ENCODE data around the gene POLE.

Gene POLE

DNA sequence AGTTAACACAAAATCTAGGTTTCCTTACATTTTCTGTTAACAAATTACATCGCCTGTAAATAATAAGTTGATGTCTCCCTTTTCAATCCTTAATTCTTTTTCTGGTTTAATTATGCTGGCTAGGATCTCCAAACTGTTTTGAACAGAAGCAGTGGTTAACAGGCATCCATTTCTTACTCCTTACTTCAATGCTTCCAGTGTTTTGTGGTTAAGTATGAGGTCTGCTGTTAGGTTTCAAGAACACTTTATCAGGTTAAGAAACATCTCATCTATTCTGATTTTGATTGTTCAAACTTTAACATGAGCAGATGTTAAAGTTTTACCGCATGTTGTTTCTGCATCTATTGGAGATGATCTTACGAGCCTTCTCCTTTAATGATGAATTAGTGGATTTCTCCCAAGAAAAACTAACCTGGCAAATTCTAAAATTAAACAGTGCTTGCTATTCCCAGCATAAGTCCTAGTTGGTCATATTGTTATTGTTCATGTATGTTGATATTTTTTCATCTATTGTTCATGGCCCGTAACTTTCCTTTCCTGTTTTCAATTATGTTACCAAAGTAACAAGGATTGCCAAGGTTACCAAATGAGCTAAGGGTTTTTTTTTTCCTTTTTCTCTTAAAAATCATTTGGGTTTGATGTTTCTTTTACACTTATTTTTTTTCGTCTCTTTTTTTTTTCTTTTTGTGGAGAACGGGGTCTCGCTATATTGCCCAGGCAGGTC, 33.4 kb downstream of the POLE start:
- DNase-seq, result no peak

DNA sequence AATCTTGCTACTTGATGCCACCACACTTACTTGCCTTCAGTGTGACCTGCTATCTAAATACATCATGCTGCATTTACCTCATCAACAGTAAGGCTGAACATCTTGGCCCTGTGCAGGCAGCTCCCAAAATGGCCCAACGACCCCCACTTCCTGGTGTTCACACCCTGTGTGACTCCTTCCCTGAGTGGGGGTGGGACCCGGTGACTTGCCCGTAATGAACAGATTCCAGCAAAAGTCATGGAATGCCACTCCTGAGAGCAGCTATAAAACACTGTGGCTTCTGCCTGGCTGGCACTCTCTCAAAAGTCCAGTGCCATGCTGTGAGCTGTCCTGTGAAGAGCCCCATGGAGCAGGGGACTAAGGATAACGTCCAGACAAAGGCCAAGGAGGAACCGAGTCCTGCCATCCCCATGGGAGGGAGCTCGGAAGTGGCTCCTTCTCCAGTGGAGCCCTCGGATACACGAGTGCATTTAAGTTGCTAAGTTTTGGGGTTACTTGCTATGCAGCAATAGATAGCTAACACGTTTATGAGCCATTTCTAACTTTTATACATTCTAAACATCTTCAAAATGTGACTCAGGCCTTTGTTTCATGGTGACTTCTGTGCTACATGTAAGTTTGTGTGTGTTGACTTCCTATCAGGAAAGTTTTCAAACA, 35.6 kb downstream of the POLE start:
- DNase-seq, result no peak

DNA sequence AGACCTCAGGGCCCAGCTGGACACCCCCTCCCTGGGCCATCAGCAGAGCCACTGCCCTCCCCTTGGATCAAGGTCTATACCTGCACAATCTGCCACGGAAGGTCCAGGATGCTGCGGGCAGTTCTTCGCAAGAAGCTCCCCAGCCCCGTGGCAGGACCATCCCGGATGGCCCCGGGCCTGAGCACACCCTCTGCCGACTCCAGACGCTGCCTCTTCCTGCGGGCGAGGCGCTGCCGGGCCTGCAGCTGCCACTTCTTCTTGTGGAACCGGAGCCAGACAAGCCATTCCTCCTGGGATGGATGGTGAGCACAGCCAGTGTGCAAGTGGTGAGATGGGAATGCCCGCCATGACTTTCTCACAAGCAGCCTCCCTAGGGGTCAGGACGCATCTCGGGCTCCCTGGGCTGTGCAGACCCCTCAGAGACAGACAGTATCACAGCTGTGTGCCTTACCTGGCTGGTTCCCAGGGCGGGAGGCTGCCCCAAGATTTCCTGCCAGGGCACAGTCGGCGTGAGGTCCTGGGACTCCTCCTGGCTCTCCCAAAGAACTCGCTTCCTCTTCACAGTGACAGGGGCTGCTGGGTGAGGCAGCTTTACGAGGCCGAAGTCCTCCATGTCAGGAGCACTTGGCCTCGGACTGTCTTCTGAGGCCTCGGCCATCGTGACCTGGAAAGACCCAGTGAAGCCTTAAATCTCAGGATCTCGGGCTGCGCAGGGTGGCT, 37.8 kb downstream of the POLE start:
- no peak for DNase-seq

DNA sequence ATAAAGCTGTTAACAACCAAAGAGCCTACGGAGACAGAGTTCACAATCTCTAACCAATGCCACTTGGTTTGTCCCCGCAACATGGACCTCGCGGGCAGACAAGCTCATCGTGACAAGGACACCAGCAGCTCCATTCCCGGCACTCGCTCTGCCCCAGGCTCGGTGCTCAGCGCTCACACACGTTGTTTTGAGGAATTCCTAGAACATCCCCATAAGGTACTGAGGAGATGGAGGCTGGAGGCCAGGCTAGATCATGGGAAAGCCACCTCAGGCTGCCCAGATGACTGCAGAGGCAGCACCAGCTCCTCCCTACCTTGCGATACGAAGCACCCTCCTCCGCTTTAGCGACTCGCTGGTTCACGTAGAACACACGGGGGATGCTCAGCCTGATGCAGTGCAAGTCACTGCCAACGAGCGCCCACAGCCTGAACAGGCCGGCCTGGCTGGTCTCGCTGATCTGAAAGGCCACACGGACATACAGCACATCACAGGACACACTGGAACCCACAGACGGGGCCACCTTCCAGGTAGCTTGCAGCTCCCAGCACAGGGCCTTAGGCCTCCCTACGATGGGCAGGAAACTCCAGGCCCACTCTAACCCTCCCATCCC, 38.4 kb downstream of the POLE start:
- DNase-seq, result no peak

DNA sequence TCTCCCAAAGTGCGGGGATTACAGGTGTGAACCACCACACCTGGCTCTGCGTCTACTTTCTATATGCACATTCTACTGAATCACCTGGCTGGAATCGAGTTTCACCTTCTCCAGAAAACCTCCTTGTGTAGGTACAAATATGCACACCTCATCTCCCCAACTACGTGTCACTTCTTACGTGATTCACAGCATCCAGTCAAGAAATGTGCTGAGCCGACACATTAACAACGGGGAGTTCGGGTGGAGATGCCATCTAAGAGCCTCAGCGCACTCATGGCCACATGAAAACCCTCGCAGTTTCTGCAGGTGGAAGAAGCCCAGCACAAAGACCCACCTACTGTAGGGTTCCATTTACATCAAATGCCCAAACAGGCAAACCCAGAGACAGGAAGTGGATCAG, 39.3 kb downstream of the POLE start:
- no peak for DNase-seq

DNA sequence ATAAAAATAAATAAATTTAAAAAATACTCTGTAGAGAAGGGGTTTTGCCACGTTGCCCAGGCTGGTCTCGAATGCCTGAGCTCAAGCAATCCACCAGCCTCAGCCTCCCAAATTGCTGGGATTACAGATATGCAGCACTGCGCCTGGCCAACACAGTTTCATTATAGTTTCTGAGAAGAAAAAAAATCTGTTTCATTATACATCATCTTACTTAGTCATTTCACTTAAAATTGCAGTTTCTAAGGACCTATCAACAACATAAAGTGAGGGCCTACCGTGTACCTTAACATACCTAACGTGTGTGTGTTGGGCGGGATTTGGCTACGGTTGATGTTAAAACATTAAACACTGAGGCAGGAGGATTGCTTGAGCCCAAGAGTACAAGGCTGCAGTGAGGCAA, 40.3 kb downstream of the POLE start:
- DNase-seq, result no peak

DNA sequence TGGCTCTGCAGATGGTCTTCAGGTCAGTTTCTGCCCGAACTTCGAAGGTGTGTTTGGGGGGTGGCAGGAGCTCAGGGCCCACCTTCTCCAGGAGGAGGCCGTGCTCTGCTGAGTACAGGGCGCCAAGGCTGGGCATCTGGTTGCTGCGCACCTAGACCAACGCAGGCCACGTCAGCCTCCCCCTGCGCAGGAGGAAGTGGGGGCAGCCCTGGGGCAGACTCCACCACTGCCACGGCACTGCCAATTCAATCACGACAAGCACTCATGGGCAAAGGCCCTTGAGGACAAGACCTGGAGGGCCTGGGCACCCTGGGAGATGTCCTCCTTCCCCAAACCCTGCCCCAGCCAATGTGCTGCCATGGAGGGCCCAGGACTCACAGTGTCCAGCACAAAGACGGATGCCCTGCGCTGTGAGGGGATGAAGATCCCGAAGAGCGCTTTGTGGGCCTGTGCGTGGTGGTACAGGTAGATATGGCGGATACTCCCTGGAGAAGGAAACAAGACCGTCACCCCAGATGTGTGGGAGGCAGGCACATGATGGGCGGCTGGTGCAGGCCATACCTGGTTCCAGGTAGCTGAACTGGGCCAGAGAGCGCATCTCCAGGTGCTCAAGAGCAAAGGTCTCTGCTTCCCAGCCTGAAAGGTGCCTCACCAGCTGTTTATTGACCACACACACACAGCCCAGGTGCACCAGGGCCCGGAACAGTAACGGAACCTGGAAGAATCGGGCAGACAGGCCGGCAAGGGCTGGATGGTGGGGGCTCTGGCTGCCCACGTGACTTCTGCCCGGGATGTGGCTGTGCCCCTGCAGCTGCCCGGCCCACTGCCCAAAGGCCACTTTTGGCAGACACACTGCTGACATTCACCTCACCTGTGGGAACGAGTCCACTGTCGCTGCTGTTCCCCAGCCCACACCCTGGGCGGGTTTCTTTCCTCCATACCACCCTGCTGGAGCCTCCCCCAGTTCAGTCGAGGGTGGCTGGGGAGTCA, 44.0 kb downstream of the POLE start:
- no peak for DNase-seq

DNA sequence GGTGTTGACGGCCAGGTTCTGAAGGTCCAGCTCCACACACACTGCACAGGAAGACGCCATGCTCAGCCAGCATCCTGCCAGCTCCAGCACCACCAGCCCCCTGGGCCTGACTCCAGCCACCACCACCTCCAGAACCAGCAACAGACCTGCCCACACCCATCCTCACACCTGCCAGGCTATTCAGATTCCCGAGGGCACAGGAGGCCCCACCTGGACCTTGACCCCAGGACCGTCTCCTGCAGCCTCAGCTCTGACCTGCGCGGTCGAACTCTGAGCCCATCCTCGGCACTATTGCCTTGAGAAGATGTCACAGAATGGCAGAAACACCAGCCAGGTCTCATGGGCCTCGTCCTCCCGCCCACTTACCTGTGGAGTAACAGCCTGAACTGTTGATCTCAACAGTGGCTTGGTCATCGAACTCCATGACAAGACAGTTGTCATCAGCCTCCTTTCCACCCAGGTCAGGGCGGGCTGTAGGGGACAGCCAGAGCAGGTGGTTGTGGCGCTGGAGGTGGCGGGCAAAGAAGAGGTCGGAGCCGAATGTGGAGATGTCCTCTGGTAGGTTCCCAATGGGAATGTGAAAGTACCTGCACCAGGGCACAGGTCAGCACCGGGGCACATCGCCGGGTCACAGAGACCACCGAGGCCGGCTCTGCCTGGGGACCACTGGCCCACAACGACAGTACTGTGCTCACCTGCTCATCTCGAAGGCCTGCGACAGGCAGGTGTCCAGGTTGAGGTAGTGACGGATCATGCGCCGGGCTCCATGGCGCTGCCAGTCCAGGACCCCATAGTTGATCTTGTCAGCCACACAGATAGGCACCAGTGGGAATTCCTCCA, 45.1 kb downstream of the POLE start:
- DNase-seq, result no peak

DNA sequence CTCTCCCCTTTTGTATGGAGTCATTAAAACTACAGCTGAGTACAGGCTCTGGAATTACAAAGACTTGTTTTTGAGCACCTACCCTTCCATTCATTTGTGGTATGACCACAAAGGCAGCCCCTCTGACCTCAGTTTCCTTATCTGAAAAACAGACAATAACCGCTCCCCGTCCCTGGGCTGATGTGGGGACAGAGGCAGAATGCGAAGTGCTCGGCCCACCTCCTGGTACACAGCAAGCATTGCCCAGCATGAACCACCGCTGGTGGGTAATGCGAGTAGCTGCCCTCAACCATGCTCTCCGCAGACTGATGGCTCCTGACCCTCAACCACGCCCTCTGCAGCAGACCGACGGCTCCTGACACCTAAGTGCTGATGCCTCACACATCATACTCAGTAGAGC, 46.2 kb downstream of the POLE start:
- DNase-seq, result no peak

DNA sequence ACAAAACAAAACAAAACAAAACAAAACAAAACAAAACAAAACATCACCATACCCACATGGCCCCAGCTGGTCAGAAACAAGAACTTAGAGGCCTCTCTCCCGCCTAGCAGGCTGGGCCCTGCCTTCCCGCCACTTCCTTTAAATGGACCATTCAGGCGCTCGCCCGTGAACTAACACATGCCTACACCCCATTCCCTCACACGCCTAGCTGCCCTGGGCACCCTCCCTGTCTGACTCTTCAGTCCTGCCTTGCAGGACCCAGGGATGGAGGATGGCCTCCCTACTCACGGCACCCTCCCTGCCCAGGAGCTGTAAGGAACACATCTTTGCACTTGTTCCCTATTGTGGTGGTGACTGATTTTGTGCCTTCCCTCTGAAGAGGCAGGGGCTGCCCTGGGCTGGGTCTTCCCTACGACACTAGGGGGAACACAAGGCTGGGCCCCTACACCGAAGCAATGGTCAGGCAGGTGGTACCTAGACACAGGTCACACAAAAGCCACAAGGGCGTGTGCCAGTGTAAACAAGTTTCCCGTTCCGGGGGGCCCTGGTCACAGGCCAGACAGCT, 47.1 kb downstream of the POLE start:
- no peak for DNase-seq

DNA sequence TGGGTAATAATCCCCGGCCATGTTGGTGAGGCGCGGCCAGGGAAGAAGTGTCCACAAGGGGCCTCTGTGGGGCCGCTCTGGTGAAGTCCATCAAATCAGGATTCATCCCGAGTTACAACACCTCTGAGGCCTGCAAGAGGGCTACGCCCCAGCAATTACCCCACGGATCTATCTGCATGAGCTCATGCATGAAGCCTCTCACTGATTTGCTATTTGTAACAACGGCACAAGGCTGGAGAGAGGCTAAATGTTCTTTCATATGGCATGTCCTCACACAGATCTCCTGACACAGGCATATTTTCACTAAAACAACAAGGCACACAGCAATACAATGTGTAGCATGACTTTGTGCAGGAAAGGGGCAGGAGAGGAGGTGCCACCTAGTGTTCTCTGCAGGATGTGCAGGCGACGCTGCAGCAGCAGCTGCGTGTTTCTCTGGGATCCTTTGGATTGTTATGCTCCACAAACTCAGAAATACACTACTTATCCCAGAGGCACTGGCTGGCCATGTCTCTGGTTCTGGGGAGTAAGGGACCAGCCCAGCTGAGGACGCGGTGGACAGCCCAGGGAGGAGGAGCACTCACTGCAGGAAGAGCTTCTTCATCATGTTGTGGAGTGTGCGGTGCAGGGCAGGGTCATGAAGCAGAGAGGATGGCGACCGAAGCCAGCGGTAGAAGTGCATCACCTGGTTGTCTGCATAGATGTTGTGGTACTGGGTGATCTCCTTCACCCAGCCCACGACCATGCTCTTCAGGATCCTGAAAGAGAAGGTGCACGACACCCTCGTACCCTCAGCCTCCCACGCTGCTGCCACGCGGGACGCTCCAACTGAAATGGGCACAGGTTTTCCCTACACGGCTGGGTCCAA, 48.4 kb downstream of the POLE start:
- peak in 6 of 51 donors; percentile 4 to 28 (median 6) for DNase-seq

DNA sequence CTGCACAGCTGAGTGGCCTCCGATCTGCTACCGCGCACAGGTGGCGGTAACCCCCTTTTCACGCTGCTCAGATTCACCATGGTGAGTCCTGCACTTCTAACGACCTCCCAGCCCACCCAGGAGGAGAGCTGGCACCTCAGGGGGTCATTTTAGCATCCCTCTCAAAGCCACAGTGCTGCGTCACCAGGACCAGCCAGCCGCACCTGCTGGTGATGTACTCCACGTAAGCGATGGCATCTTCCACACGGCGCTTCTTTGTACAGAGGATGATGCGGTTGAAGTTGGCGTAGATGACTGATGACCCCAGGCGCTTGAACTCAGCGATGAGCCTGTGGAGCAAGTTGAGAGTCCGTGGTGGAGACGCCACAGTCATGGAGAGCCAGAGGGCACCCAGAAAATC, 49.3 kb downstream of the POLE start:
- no peak for DNase-seq

DNA sequence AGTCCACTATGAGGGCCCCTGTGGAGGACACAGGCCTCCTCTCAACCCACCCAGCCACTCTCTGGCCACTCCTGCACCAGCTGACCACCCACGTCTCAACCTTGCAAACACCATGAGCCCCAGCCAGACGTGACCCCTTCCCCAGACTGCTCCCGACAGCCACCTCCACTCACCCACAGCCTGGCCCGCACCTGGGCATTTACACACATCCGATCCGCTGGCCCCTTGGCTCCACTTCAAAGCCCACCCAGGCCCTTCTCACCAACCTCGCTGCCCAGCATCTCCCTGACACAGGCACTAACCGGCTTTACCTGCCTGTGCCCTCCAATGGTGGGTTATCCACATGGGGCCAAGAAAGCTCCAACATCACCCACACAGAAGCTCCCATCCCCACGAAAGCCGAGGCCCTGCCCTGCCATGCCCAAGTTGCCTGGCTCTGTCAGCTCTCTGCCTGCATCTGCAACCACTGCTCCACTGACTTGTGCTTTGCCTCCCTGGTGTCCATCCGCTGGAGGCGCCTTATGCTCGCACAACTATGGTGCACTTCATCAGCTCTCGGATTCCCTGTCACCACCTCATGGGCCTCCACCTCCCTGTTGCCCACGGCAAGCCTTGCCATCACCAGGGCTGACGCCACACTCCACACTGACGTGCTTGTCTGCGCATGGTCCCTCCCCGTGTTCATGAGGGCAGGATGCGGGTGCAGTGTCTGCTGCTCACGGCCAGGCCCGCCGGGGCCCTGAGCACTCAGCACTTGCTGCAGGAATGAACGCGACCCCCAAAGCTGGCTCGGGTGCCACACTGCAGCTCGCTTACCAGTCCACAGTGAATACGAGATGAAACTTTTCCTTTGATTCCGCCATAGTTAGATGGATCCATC, 51.8 kb downstream of the POLE start:
- no peak for DNase-seq

DNA sequence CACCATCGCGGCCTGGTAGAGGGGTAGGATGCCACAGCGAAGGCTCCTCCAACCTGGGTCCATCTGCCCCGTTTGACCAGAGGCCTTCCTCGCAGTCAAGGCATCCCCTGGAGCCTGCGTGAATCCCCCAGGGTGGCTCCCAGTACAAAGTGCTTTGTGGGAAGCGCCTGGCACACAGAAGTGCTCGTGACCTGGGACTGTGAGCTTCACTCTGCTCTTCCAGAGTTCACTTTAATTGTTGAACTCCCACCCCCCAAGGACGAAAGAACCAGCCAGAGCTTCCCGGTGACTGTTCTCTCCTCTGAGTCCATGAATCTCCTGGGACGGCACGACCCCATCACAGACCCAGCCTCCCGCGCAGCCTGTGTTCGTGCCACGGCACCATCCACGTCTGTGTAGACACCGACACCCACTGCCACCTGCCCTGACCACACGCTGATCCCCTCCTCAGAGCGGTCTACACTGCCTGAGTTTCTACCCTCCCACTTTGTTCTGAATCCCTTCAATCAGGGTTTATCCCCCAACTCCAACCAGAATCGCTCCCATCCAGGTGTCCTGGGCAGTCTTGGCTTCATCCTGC, 52.6 kb downstream of the POLE start:
- no peak for DNase-seq

DNA sequence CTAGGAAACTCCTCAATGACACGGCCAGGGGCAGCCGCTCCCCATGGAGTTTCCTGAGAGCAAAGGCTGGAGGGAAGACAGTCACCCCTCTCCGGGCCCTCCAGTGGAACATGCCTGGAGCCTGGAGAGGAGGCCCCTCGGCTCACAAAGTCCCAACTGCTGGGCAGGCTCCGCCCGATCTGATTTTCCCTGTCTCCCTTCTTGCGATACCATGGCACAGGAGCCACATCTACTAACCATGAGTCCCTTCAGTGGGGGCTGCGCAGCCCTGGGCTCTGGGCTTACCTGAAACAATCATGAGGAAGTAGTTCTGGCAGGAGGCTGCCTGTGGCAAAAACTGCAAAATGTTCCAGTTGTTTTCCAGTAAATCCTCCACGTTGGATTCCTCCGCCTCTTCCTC, 53.2 kb downstream of the POLE start:
- DNase-seq, result no peak

DNA sequence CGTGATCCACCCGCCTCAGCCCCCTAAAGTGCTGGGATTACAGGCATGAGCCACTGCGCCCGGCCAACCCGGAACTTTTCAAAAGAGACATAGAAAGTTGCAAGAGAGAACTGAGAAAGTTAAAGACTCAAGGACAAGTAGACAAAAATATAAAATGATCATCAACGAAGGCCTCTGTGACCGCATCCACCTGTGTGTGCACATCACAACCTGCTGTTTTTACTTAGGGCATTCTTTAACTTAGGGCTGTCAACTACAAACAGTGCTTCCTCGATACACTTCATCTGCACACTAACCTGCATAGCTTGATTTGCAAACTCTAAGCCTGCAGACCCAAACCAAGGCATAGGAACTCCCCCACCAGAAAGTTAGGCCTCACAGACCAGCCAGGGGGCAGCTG, 53.7 kb downstream of the POLE start:
- no peak for DNase-seq

DNA sequence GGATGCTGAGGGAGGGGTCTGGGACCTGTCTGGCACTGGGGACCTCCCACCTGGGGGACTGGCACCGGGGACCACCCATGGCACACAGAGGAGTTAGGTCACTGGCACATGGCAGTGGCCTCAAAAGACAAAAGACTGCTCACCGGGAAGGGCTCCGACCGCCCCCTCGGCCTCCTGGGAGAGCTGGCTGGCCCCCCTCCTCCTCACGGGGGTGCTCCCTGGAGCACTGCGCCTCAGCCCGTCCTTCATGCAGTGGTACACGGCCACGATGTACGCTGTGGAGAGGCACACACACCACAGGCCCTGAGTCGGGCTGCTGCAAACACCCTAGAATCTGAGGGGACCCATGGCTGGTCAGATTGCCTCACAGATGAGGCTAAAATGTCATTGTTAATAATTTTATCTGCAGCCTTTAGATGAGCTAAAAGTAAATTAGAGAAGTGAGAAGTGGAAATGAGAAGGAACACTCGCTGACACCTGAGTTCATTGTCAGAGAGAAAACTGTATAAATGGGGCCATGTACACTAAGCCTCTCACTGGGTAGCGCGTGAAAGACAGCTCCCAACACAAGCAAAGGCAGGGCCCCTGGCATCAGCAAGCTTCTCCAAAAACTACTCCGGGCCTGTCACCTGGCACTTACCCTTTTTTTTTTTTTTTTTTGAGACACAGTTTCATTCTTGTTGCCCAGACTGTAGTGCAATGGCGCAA, 54.5 kb downstream of the POLE start:
- no peak for DNase-seq
